ENCODE measurements around the gene DLGAP4.

DLGAP4 gene

DNA sequence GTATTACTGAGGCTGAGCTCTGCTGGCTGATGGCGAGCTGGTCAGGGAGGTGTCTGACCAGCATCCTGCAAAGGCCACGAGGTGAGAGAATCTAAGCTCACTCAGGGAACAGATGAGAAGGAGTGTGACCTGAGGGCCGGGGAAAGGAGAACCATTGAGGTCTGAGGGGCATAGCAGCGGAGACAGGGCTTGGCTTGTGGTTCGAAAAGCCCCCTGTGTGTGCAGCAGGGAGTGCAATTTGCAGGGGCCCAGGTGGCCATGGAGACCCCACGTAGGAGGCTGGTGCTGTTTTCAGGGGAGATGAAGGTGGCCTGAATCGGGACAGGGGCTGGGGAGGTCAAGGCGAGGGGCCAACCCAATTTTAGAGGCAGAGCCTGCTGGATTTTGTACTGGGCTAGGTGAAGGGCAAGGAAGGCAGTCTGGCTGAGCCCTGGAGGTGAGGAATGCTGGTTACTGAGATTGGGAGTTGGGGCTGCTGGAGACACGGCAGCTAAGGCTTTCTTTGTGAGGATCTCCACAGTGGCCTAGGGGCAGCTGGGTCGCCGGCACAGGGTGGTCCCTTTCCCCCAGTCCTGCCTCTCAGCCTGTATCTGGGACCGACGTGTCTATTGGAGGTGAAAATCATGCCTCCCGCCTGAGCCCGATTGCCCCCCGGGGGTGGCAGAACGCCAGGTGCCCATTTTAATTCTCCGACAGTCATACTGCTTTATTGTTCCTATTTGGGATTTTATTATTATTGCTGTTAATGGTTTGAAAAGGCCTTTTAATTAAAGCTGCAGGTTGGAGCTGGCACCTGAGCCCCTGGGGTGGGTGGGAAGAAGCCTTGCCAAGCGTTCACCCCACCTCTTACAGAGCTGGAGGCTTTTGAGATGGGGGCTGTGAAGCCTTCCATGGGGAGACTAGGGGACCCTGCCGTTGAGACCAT, 28.4 kb downstream of the DLGAP4 start:
- no peak for DNase-seq

DNA sequence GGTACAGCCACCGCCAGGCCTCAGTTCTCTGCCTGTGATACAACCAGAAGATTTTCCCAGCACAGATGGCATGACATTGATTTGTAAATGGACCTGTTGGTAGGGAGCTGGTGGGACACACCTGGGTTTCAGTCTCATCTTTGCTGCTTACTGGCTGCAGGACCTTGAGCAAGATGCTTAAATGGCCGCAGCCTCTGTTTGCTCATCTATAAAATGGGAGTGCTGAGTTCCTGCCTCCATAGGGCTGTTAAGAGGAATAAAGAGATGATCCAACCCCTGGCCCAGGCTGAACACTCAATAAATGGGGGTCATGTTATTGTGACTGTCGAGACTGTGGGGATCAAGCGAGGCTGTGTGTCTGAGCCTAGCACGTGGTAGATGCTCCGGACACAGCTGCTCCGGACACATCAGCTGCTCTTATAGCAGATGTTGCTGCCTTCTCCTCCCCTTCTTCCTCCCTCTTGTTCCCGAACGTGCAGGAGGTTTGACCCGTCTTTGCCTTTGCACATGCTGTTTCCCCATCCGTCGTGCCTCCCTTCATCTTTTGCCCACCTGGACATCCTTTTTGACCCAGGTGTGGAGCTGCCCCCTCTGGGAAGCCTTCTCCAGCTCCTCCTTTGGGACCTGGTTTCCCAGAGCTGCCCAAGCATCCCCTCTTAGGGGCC, 29.2 kb downstream of the DLGAP4 start:
- no peak for DNase-seq

GRCh38 chr20:36336204-36336603, 30.1 kb downstream of the DLGAP4 start:
- no peak for DNase-seq

DNA sequence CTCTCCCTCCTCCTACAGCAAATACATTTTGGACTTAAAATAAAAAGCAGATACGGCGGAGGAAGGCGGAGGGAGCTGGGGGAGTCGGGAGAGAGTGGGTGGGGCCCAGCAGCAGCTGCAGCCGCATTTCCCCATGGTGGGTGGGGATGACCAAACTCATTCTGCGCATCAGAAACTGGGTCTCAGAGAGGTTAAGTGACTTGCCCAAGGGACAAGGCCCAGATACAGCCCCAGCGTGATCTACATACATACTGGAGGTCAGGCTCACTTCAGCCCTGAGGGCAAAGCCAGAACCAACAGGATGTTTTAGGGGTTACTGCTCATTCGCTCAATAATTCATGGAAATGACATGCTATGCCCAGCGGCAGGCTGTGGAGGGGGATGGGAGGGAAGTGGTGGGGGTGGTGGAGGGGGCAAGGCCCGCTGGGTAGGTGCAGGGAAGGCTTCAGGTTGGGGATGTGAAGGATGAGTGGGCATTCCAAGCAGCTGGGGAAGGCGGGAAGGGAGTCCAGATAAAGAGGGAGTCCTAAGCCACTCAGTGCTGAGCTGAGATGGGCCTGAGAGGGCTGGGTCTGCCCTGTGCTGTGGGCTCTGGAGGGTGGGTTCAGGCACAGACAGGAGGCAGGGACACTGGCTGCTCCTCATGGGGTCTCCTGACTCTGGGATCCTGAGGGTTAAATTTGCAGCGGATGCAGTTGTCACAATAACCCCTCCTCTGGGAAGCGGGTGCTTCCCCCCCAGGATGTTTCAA, 31.0 kb downstream of the DLGAP4 start:
- no peak for DNase-seq

DNA sequence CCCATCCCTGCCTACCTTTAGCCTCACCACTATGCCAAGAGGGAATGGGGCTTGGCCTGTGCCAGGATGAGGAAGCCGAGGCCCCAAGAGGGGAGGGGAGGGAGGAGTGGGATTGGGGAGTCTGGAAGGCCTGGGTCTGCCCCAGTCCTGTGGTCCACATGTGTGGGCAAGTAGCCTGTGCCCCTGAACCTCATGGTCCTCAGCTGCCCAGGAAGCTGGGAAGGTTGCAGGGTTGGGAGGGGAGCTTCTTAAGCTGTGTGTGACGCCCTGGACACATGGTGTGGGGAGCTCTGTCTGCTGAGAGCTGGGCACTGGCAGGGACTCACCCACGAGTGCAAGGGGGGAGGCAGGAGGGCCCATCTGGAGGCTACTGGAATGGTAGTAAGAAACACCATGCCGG, 31.7 kb downstream of the DLGAP4 start:
- no peak for DNase-seq

GRCh38 chr20:36339646-36340592, 33.8 kb downstream of the DLGAP4 start:
- DNase-seq = peak; percentile 27 to 36

GRCh38 chr20:36340593-36340990, 34.5 kb downstream of the DLGAP4 start:
- no peak for DNase-seq

DNA sequence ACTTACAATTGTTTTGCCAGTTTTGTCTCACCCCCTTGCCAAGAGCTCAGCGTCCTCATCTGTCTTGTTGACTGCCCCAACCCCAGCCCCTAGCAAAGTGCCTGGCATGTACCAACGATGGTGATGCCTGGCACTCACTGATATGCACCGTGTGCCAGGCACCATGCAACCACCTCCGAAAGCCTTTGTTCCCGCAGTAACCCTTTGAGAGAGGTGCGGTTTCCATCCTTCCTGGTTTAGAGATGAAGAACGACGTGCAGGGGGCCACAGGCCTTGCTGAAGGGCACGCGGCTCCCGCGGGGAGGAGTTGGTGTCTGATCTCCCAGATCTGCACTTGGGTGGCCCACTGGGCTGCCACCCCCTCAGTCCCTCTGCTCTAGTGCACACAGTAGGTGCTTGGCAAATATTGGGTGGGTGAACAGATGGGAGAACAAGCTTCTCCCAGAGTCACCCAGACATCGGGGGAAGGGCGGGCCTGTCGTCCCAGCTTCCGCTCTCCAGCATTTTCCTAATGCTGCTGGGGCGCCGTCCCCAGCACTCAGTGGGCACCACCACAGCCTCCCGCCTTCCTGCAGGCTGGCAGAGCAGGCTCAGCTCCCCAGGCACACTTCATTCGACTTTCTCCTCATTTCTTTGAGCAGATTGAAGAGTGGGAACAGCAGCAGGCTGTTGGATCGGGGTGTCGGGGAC, 35.3 kb downstream of the DLGAP4 start:
- no peak for DNase-seq

DNA sequence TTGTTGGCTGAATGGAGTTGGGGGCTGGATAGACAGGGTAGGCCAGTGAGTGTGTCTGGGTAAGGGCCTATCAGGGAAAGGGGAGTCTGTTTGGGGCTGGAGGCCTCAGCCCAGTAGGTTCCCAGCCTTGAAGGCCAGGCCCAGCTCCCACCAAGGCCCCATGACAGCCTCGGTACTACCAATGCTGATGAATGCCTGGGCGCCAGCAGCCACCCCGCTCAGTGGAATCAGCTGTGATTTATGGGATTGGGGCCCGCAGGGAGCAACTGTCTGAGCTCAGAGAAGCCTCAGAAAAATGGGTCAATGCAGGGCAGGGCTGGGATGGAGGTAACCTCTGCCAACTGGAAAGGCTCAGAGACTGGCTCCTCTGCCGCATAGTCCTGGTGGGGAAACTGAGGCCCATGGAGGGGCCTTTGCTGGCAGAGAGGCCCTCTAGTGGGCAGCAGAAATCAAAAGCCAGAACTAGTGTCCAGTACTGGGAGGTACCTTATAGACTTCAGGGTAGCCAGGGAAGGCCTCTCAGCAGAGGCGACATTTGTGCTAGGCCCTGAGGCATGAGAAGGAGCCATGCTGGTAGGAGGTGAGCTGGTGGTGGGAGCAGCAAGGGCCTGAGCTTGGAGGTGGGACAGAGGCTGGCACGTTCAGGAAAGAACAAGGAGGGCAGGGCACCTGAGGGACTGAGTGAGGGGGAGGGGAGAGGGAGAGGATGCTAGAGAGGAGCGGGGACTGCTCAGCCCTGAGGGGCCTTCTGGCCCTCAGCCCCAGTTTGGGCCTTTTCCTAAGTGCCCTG, 36.4 kb downstream of the DLGAP4 start:
- no peak for DNase-seq

- DNase-seq = no peak
These were observed 37.5 kb downstream of the DLGAP4 start for GRCh38 chr20:36343641-36344040.

DNA sequence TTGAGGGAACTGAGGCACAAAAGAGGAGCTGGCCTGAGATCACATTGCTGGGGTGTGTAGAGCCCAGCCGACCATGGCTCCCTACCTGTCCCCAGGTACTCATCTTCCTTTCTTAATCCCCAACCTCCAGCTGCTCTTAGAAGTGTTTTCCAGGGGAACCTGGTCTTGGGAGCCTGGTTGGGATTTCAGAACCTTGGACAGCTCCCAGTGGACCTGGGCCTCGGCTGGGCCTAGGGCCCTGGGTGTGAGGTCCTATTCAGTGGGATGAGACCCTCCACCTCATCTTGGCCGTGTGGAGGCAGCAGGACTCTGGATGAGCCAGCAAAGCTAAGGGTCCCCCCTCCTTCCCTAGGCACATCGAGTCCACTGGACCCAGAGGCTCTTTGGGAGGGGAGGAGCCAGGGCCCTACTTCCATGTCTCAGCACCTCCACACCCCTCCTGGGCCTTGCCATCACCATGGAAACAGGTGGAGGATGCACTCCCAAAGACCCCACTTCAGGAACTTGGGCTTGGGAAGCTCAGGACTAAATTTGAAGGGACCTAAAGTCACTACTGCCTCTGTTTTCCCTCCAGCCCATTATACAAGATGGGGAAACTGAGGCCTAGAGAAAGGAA, 38.5 kb downstream of the DLGAP4 start:
- peak; percentile 22 for DNase-seq

GRCh38 chr20:36346256-36346655, 40.1 kb downstream of the DLGAP4 start:
- DNase-seq = no peak

GRCh38 chr20:36349384-36350170, 43.4 kb downstream of the DLGAP4 start:
- no peak for DNase-seq

DNA sequence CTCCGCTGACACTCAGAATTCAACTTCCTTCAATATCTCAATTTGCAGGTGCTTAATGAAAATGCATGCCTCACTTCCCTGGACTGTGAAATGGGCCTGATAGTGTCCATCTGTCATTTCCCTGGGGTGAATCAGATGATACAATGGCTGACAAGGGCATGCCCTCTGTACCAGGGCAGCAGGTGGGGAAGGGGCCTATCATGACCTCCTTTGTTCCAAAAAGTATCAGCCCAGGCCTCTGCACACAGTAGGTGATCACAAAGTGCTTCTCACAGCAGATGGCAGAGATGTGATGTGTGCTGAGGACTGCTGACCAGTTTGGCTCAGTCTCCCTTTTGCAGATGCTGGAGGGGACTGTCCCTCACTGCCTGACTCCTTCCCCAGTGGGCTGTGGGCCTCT, 44.3 kb downstream of the DLGAP4 start:
- no peak for DNase-seq

GRCh38 chr20:36351937-36352336, 45.8 kb downstream of the DLGAP4 start:
- no peak for DNase-seq

- no peak for DNase-seq
These were observed 46.9 kb downstream of the DLGAP4 start for GRCh38 chr20:36352843-36353553.

DNA sequence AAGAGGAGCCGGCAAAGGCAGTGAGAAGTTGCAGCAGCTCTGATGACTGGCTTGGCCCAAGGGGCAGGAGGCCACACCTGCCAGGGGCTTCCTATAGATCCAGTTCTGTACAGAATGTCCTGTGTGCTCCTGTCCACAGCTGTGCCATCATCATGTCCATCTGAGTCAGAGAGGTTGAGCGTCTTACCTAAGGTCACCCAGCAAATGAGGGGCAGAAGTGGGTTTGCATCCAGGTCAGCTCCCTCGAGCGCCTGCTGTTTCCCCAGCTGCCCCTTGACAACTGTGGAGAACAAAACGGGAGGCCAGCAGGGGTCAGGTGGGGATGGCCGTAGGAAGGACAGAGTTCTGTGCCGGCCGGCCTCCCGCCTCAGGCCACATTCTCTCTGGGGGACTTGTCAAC, 47.6 kb downstream of the DLGAP4 start:
- no peak for DNase-seq

DNA sequence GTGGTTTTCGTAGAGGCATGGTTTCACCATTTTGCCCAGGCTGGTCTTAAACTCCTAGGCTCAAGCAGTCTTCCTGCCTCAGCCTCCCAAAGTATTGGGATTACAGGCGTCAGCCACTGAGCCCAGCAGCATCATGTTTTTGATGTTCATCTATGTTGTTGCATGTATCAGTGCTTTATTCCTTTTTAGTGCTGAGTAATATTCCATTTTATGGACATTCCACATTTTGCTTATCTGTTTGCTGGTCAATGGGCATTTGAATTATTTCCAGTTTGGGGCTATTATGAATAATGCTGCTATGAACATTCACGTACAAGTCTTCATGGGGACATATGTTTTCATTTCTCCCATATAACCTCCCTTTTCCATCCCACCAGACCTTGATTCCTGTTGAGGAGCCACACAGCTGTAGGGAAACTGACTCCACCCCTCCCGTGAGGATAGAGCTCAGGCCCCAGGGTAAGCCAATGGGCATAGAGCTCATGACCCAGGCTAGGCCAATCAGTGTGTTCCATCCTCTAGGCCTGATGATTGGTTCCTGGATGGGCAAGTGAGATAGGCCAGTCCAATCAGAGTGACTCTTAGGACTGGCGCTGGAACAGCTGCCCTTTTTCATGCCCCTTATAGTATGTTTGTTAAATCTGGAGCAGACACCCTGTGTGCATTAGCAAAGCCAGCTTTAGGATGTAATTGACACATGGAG, 49.5 kb downstream of the DLGAP4 start:
- DNase-seq = no peak

All from activated T-cell treated with anti-CD3 and anti-CD28 coated beads, Interleukin-2, amount 50 U/mL, for 48 hours (primary cell).